T-helper 9 cell (primary cell): ENCODE results near the gene CFAP119.
A peak's percentile ranks its signal among the peaks of the same experiment; 100 is the strongest.

ENCODE experiments used
- DNase-seq: peaks from one replicate; pipeline ENCODE4 v3.0.0-alpha.2; 2020

CFAP119 gene

GRCh38 chr16:30760577-30761426, 1.1 kb downstream of the CFAP119 start:
- no peak for DNase-seq

GRCh38 chr16:30760001-30760559, 1.8 kb downstream of the CFAP119 start:
- no peak for DNase-seq

- DNase-seq, result no peak
Measured at GRCh38 chr16:30758988-30759491, 2.8 kb downstream of the CFAP119 start.

GRCh38 chr16:30757316-30757715, 4.5 kb downstream of the CFAP119 start:
- DNase-seq, result no peak

GRCh38 chr16:30756781-30757100, 5.1 kb downstream of the CFAP119 start:
- no peak for DNase-seq

- no peak for DNase-seq
Measured at GRCh38 chr16:30755955-30756780, 5.7 kb downstream of the CFAP119 start.

GRCh38 chr16:30753596-30753995, 8.3 kb downstream of the CFAP119 start:
- no peak for DNase-seq

GRCh38 chr16:30750876-30751465, 10.9 kb downstream of the CFAP119 start:
- DNase-seq, result no peak

- no peak for DNase-seq
Measured at GRCh38 chr16:30750201-30750600, 11.7 kb downstream of the CFAP119 start.

GRCh38 chr16:30748634-30749445, 13.0 kb downstream of the CFAP119 start:
- DNase-seq, result no peak

- peak; percentile 92 for DNase-seq
Measured at GRCh38 chr16:30747799-30748633, 13.8 kb downstream of the CFAP119 start, which contains the start of gene PHKG2. PHKG2 (plus strand) TSS chr16:30748425; CDS start chr16:30748821, 396 bp downstream.

- no peak for DNase-seq
Measured at GRCh38 chr16:30747331-30747730, 14.5 kb downstream of the CFAP119 start.

GRCh38 chr16:30746638-30747175, 15.2 kb downstream of the CFAP119 start:
- DNase-seq, result no peak

GRCh38 chr16:30745082-30745481, 16.8 kb downstream of the CFAP119 start:
- DNase-seq, result no peak

- no peak for DNase-seq
Measured at GRCh38 chr16:30744183-30744582, 17.7 kb downstream of the CFAP119 start.

GRCh38 chr16:30743716-30744115, 18.1 kb downstream of the CFAP119 start:
- no peak for DNase-seq

GRCh38 chr16:30741461-30741914, 20.4 kb downstream of the CFAP119 start:
- no peak for DNase-seq

GRCh38 chr16:30740364-30741251, 21.3 kb downstream of the CFAP119 start:
- no peak for DNase-seq
